NCI-H2227 treated with DMSO at 0.1 percent for 48 hours (cell line): ENCODE results near the gene GBX2.

Experiments
- DNase-seq: peaks from one replicate; lab custom pipeline; 2025; lab: John Stamatoyannopoulos, UW

Gene GBX2

DNA sequence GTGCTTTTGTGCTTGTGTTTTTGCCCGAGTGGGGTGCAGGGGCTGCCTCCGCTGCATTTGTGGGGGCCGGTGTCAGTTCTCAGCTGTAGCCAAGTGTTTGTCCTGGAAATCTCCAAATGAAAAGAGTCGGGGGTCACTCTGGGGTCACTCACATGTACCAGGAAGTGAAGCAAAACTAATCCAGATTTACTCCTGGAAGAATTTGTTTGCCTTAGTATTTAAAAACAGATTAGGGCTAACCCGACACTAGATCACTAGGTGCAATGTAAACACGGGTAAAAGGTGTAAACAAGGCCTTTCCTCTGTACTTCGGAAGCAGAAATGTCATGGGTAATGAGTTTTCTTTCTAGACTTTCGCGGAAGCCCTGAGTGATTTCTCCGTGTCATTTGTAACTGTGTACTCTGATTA, 50.3 kb downstream of the GBX2 start:
- no peak for DNase-seq

DNA sequence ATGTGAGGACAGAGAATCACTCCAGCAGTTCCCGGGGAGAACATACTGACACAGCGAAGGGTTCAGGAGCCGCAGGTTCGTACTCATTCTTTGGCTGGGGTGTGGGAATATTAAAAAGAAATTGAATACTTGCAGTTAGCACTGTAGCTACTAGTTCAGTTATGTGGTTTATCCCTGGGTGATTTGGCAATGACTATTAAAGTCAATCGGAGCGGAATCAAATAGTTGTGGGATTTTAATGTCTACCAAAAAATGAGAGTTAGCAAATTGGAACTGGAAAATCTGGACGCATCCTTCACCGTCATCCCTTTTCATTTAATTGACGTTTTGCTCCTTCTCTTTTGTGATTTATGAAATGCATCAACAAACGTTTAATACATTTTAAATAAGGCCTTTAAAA, 50.8 kb downstream of the GBX2 start:
- no peak for DNase-seq
